Hematopoietic multipotent progenitor cell treated with erythropoietin and hydrocortisone succinate and interleukin-3 and kit ligand, for 6 days (in vitro differentiated cells): ENCODE results near the gene ZBTB20.

Source experiments
- DNase-seq: peaks from one replicate; pipeline ENCODE4 v3.0.0-alpha.2; 2015

Gene ZBTB20

DNA sequence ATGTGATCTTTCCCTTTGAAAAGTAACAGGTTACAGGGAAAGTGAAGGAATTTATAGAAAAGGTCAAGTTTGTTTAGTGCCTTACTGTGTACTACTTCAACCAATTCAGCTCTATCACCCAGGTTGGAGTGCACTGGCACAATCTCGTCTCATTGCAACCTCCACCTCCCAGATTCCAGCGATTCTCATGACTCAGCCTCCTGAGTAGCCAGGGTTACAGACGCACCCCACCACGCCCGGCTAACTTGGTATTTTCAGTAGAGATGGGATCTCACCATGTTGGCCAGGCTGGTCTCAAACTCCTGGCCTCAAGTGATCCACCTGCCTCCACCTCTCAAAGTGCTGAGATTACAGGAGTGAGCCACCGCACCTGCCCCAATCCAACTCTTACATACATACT is 279.7 kb downstream of the ZBTB20 start:
- no peak for DNase-seq

DNA sequence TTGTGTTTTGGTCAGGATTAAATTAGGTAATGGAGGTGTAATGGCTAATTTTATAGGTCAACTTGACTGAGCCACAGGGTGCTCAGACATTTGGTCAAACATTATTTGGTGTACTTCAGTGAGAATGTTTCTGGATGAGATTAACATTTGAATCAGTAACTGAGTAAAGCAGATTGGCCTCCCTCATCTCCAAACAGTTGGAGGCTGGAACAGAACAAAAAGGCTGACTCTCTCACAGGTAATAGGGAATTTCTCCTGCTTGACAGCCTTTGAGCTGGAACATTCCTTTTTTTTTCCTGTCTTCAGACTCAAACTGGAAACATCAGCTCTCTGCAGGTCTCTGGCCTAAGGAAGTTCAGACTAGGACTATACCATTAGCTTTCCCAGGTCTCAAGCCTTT is 280.7 kb downstream of the ZBTB20 start:
- DNase-seq, result no peak

DNA sequence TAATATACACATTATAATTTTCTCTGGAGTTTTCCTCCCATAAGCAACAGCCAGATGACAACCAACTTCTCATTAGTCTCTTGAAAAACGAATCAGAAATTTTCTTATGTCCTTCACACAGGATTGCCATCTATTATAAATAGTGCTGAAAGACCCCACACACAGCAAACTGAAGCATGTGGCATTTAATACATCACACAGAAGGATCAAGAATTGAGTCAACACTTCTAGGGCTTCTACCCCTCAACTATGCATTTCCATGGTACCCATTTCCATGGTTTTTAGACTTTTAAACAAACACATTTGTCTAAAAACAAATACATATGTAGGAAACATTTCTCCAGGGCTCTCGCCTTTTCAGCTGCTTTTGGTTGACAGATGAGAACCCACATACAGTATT is 282.1 kb downstream of the ZBTB20 start:
- no peak for DNase-seq

DNA sequence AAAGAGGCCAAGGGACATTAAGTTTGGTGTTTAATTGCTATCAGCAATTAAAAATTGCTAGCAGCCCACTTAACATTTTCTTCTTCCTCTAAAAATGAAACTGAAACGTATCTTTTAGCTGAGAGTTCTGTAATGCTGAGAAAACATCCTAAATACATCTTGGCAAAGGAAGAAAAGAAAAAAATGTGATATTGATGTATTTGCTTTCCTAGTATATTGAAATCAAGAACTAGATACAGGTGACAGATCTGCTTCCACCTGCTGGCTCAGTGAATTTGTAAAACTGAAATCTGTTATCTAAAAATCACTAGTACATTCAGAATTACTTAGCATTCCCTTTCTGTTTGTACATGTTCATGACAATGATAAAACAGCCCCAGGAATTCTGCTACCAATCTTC is 283.2 kb downstream of the ZBTB20 start:
- no peak for DNase-seq

DNA sequence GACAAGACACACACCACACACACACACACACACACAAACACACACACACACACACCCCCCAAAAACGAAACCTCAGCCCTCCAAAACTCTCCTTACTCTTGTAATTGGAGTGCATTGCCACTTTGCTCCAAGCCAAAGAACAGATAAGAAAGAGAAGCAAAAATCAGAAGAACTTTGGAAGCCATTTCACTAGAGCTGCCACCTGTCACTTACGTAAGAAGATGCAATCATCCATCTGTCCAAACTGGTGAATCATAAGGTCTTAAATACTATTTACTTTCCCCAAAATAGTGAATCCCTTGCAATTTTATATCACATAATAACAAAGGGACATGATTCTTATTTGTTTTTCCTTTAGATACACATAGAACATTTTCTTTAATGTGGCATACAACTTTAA is 285.4 kb downstream of the ZBTB20 start:
- no peak for DNase-seq

DNA sequence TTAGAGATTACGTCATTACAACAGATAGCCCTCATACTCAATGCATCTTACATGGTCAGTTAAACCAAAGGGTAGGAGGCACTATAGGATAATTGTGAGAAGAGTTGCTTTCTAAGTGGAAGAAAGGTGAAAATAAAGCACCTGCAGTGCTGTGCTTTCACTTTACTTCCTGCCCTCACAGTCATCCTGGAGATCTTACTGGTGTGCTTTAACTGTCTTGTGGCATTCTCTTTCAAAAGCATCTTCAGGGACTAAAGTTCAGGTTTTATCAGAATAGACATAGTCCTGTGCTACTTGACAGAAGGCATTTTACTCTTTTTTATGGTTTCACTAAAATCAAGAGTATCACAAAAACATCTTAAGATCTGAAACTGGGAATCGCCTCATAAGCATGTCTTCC is 286.6 kb downstream of the ZBTB20 start:
- no peak for DNase-seq

GRCh38 chr3:114858329-114858728 is 288.8 kb downstream of the ZBTB20 start:
- no peak for DNase-seq

DNA sequence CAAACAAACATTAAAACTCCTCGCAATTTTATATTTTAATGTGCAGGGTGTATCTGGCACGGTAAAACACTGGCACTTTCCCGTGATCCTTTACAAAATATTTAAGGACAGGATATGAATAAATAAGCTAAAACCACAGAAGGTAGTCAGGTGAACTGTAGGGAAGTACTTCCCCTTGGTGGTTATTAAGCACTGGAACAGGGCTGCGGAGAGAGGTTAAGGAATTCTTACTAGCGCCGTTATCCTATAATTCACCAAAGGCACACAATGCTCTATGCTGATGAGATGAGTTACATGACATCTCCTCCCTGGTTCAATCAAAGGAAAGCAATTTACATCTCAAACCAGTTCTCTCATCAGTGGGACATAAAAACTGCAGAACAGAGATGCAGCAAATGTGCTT is 289.8 kb downstream of the ZBTB20 start:
- no peak for DNase-seq

GRCh38 chr3:114856835-114857234 is 290.3 kb downstream of the ZBTB20 start:
- peak; percentile 37 for DNase-seq

- no peak for DNase-seq
Observed at GRCh38 chr3:114855839-114856238, 291.2 kb downstream of the ZBTB20 start.

- DNase-seq, result no peak
Observed at GRCh38 chr3:114852966-114853365, 294.1 kb downstream of the ZBTB20 start.

- DNase-seq, result no peak
Observed at GRCh38 chr3:114850898-114851297, 296.2 kb downstream of the ZBTB20 start.

- DNase-seq, result no peak
Observed at GRCh38 chr3:114848643-114849350, 298.3 kb downstream of the ZBTB20 start.

DNA sequence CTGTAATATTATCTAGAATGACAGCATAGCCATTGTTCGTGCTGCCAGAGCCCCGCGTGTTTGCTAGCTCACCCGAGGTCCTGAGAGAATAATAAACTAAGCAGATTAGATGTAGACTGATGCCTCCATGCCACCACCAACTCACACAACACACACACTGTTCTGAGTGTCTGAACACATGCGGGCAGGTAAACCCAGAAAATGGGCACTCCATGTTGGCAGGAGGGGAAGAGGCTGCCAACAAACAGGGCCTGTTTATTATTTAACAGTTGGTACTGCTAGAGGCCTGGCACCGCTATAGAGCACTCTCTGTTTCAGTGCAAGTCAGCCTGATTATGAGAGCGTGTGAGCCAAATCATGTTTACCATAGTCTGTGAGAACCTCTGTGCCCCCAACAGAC is 299.0 kb downstream of the ZBTB20 start:
- no peak for DNase-seq

DNA sequence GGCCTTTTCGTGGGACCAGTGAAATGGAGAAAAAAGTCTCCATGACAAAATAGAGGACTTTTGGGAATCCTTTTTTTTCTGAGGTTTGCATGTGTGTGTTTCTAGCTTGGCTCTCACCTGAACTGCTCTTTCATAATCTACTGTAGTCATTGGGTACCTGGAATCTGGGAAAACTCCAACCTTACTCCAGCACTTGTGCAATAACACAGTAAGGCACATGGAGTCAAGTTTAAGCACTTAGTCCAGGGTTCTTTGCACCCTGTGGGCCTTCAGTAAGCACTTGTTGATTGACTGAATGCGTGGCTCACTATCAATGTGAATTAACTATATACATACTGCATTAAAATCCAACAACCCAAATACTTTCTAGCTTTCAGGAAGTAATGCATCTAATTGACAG is 299.5 kb downstream of the ZBTB20 start:
- no peak for DNase-seq

- DNase-seq, result no peak
Observed at GRCh38 chr3:114846779-114847178, 300.3 kb downstream of the ZBTB20 start.

- no peak for DNase-seq
Observed at GRCh38 chr3:114846252-114846651, 300.8 kb downstream of the ZBTB20 start.

DNA sequence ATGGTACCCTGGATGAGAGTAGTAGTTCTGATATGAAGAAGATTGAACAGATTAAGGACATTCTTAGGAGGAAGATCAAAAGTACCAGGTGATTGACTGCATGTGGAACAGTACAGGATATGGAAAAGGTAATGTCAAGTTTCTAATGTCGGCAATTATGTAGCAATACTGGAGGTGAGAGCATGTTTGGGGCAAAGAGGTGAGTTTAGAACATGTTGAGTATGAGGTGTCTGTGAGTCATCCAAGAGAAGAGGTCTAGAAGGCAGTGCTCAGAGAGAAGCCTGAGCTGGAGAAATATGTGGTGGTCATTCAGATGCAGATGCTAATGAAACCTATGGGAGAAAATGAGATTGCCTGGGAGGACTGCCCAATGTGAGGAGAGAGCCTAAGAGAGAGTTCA is 305.6 kb downstream of the ZBTB20 start:
- no peak for DNase-seq

GRCh38 chr3:114839476-114839875 is 307.6 kb downstream of the ZBTB20 start:
- DNase-seq, result no peak

GRCh38 chr3:114838025-114838424 is 309.1 kb downstream of the ZBTB20 start:
- DNase-seq, result no peak

GRCh38 chr3:114834175-114834940 is 312.7 kb downstream of the ZBTB20 start:
- DNase-seq, result no peak

DNA sequence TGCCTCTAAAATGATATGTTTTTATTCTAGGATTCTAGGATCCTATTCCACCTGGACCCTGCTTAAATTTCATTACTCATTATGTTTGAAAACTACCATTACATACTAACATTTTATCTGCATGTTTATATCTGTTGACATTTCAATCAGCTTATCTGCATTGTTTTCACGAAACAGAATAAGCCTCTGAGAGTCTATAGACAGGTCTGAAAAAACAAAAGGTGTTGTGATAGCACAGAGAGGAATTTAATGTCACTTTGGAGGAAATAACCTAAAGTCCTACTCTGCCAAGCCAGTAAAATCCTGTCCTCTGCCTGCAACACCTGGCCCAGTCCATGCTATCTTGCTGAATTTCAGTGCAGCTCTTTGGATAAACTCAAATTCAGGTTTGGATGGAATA is 315.2 kb downstream of the ZBTB20 start:
- DNase-seq, result no peak

GRCh38 chr3:114830652-114831051 is 316.4 kb downstream of the ZBTB20 start:
- DNase-seq, result no peak

- DNase-seq, result no peak
Observed at GRCh38 chr3:114829783-114830182, 317.3 kb downstream of the ZBTB20 start.

- DNase-seq, result peak; percentile 87
Observed at GRCh38 chr3:114827495-114827894, 319.6 kb downstream of the ZBTB20 start.
